ENCODE data around the gene WFIKKN1. TPM values are rescaled to one million over a fixed set of nuclear protein-coding genes. Genes with fewer than 3 reads are reported as not detected.

The WFIKKN1 gene
- total and polyA plus RNA-seq, 2 experiments from 2014 or later = 0.43 to 0.88 TPM

DNA sequence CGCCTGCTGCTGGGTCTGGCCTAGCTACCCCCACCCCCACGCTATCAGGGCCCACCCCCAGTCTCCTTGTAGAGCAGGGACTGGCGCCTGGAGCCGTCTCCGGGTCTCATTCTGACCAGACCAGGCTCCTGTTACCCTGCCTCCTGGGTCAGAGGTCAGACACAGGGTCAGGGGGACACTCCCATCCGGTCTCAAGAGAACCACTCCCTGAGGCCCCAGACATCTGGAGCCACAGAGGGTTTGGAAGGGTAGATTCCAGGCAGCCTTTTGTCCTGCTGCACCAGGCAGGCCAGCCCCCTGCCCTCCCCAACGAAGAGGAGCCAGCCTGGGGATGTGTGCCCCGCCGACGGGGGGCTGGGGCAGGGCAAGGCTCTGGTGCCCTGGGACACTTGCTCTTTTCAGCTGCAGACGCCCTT is 944 bp upstream of the WFIKKN1 start:
- Histone ChIP-seq H3K4me3 (no peak overlapping the region), H3K36me3 (replicated peaks; ENCODE audit: insufficient read depth, low read depth) (no peaks in the 10 kb centered on the region), H3K27ac (no peak overlapping the region), H3K79me2 (peaks cover 1% of the 10 kb centered on the region), H3K4me2 (no peak overlapping the region), H3K27me3 (no peaks in the 10 kb centered on the region), H3K9me3 (ENCODE audit: low read depth) (no peaks in the 10 kb centered on the region), H4K20me1 (ENCODE audit: insufficient read depth, poor library complexity, severe bottlenecking) (no peaks in the 10 kb centered on the region), H3K4me1 (ENCODE audit: insufficient read depth) (peaks cover 16% of the 10 kb centered on the region), H3K9me2 (replicated peaks; ENCODE audit: insufficient read depth) (no peaks in the 10 kb centered on the region), H2AFZ (no peak overlapping the region)
- 43% methylated on average over 9 of the region's 11 CpGs for WGBS (ENCODE audit: low lambda C conversion rate, missing lambda C conversion rate)
- no peak for DNase-seq (ENCODE audit: low spot score)
- no peak for TF ChIP-seq EZH2phosphoT487 (IDR thresholded peaks at IDR 0.05; ENCODE audit: low read depth, severe bottlenecking, unreplicated experiment)
- TF ChIP-seq EZH2 (IDR thresholded peaks at IDR 0.05; ENCODE audit: borderline replicate concordance) = no peak
- TF ChIP-seq, protein P1, sequence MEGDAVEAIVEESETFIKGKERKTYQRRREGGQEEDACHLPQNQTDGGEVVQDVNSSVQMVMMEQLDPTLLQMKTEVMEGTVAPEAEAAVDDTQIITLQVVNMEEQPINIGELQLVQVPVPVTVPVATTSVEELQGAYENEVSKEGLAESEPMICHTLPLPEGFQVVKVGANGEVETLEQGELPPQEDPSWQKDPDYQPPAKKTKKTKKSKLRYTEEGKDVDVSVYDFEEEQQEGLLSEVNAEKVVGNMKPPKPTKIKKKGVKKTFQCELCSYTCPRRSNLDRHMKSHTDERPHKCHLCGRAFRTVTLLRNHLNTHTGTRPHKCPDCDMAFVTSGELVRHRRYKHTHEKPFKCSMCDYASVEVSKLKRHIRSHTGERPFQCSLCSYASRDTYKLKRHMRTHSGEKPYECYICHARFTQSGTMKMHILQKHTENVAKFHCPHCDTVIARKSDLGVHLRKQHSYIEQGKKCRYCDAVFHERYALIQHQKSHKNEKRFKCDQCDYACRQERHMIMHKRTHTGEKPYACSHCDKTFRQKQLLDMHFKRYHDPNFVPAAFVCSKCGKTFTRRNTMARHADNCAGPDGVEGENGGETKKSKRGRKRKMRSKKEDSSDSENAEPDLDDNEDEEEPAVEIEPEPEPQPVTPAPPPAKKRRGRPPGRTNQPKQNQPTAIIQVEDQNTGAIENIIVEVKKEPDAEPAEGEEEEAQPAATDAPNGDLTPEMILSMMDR (IDR thresholded peaks at IDR 0.05; ENCODE audit: poor library complexity) = no peak

DNA sequence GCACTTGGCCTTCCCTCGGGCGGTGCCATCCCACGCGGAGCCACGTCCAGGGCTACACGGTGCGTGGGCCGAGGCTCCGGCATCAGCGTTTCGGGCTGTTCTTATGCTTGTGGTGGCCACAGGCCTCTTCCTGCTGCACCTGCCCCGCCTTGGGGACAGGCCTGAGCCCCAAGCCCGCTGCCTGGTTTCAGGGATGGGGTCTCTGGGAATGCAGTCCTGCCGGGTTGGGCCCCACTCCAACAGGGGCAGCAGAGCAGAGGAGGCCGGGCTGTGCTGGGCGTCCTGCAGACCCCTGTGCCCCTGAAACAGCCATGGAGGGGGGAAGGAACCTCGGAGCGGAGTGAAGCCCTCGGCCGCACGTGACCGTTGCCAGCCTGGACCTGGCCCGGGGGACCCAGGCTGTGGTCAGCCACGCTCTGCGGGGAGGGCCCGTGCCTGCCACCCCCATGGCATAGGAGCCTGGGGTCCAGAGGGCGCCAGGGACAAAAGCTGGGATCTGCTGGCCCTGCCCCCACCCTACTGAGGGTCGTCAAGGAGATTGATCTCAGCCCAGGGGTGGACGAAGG is 453 bp upstream of the WFIKKN1 start:
- no peak overlapping the region for H3K4me3 ChIP-seq
- H3K4me1 ChIP-seq (ENCODE audit: insufficient read depth) = peaks cover 21% of the 10 kb centered on the region
- TF ChIP-seq EZH2 (IDR thresholded peaks at IDR 0.05; ENCODE audit: borderline replicate concordance) (no peak), EZH2phosphoT487 (IDR thresholded peaks at IDR 0.05; ENCODE audit: low read depth, severe bottlenecking, unreplicated experiment) (no peak)
- TF ChIP-seq, protein P1 (IDR thresholded peaks at IDR 0.05; ENCODE audit: poor library complexity) = no peak
- no peaks in the 10 kb centered on the region for H3K36me3 ChIP-seq (replicated peaks; ENCODE audit: insufficient read depth, low read depth)
- 45% methylated on average over 27 of the region's 29 CpGs for WGBS (ENCODE audit: low lambda C conversion rate, missing lambda C conversion rate)
- H3K79me2 ChIP-seq = peaks cover 6% of the 10 kb centered on the region
- no peaks in the 10 kb centered on the region for H3K27me3 ChIP-seq
- no peak for DNase-seq (ENCODE audit: low spot score)
- no peak overlapping the region for H2AFZ ChIP-seq
- no peak overlapping the region for H3K27ac ChIP-seq
- no peaks in the 10 kb centered on the region for H3K9me2 ChIP-seq (replicated peaks; ENCODE audit: insufficient read depth)
- H3K9me3 ChIP-seq (ENCODE audit: low read depth) = no peaks in the 10 kb centered on the region
- H3K4me2 ChIP-seq = peak overlapping the region; percentile 73
- no peaks in the 10 kb centered on the region for H4K20me1 ChIP-seq (ENCODE audit: insufficient read depth, poor library complexity, severe bottlenecking)

DNA sequence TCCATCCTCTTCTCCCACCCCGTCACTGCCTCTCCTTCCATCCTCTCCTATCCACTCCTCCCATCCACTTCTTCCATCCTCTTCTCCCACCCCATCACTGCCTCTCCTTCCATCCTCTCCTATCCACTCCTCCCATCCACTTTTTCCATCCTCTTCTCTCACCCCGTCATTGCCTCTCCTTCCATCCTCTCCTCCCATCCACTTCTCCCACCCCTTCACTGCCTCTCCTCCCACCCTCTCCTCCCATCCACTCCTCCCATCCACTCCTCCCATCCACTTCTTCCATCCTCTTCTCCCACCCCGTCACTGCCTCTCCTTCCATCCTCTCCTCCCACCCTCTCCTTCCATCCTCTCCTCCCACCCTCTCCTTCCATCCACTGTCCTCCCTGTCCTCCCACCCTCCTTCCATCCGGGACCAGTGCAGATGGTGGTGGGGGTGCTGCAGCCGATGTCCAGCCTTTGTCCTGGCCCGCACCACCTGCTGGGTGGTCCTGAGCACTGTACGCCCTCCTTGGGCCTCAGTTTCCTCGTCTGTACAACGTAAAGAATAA is 1.1 kb downstream of the WFIKKN1 start:
- peaks cover 22% of the 10 kb centered on the region for H3K4me1 ChIP-seq (ENCODE audit: insufficient read depth)
- no peaks in the 10 kb centered on the region for H3K9me3 ChIP-seq (ENCODE audit: low read depth)
- H2AFZ ChIP-seq = no peak overlapping the region
- H3K4me3 ChIP-seq = no peak overlapping the region
- H3K9me2 ChIP-seq (replicated peaks; ENCODE audit: insufficient read depth) = no peaks in the 10 kb centered on the region
- peaks cover 12% of the 10 kb centered on the region for H3K79me2 ChIP-seq
- H3K4me2 ChIP-seq = no peak overlapping the region
- H3K36me3 ChIP-seq (replicated peaks; ENCODE audit: insufficient read depth, low read depth) = no peaks in the 10 kb centered on the region
- no peak for DNase-seq (ENCODE audit: low spot score)
- H4K20me1 ChIP-seq (ENCODE audit: insufficient read depth, poor library complexity, severe bottlenecking) = no peaks in the 10 kb centered on the region
- no peaks in the 10 kb centered on the region for H3K27me3 ChIP-seq
- no peak for TF ChIP-seq EZH2phosphoT487 (IDR thresholded peaks at IDR 0.05; ENCODE audit: low read depth, severe bottlenecking, unreplicated experiment)
- TF ChIP-seq, protein P1 (IDR thresholded peaks at IDR 0.05; ENCODE audit: poor library complexity) = no peak
- no peak for TF ChIP-seq EZH2 (IDR thresholded peaks at IDR 0.05; ENCODE audit: borderline replicate concordance)
- WGBS (ENCODE audit: low lambda C conversion rate, missing lambda C conversion rate) = 82% methylated on average over 6 of the region's 9 CpGs
- no peak overlapping the region for H3K27ac ChIP-seq
